Omental fat pad (tissue), 4 donors: Measurements from ENCODE around the gene FASTKD1. TPM values are rescaled to one million over a fixed set of nuclear protein-coding genes. Genes with fewer than 3 reads are reported as not detected.
"Not testable (repeated sequence)": the region's sequence is repeated elsewhere in the genome, so short reads cannot be mapped to it uniquely, and the experiment has no call there.

Experiments used
- ATAC-seq: fragments of 150-250 bp; one replicate; pipeline ENCODE4 v1.9.1; 2016; ENCODE audit warnings: mild to moderate bottlenecking, moderate library complexity; ENCODE audit not compliant: low FRiP score
- DNase-seq: peaks from one replicate; pipeline ENCODE4 v3.0.0-alpha.2; 2019; ENCODE audit warnings: low spot score
- CTCF ChIP-seq, 3 donors: fragments of 450-650 bp; IDR thresholded peaks; one replicate each; pipeline ENCODE4 v1.5.1; 2016 to 2017; ENCODE audit warnings: antibody characterized with exemption in 3 of 3, mild to moderate bottlenecking in 3 of 3, moderate library complexity in 2 of 3
- total RNA-seq, 4 donors: library from RNA; depleted of rRNA; stranded (reverse); fragments of >200 nt; gene quantifications; one replicate each; pipeline ENCODE4 v1.1.0, GENCODE V29; 2016

The FASTKD1 gene
- total RNA-seq, 4 donors from 2014 or later: 11.7 to 23.1 (median 16.9) TPM

- ATAC-seq: no peak
These were observed 8.0 kb downstream of the FASTKD1 start for GRCh38 chr2:169565686-169566085.

GRCh38 chr2:169562519-169562918 lies 11.1 kb downstream of the FASTKD1 start:
- no peak for ATAC-seq
- DNase-seq: no peak
- TF ChIP-seq CTCF (IDR thresholded peaks at IDR 0.05): no peak

More at GRCh38 chr2:169565686-169566085, 8.0 kb downstream of the FASTKD1 start:
- no peak for DNase-seq
- no peak for TF ChIP-seq CTCF (IDR thresholded peaks at IDR 0.05)

GRCh38 chr2:169562084-169562483 lies 11.6 kb downstream of the FASTKD1 start:
- DNase-seq, ATAC-seq: not testable (repeated sequence)

- TF ChIP-seq CTCF (IDR thresholded peaks at IDR 0.05): no peak
- no peak for DNase-seq
- no peak for ATAC-seq
These were observed 12.3 kb downstream of the FASTKD1 start for GRCh38 chr2:169561364-169561763.

- DNase-seq (no peak), ATAC-seq (no peak)
- TF ChIP-seq CTCF (IDR thresholded peaks at IDR 0.05): no peak
These were observed 26.9 kb downstream of the FASTKD1 start for GRCh38 chr2:169546756-169547155.

- TF ChIP-seq CTCF (IDR thresholded peaks at IDR 0.05): no peak
- ATAC-seq: no peak
These were observed 31.2 kb downstream of the FASTKD1 start for GRCh38 chr2:169542433-169542832.

GRCh38 chr2:169540146-169540545 lies 33.5 kb downstream of the FASTKD1 start:
- no peak for TF ChIP-seq CTCF (IDR thresholded peaks at IDR 0.05)
- DNase-seq: no peak
- no peak for ATAC-seq

More at GRCh38 chr2:169542433-169542832, 31.2 kb downstream of the FASTKD1 start:
- no peak for DNase-seq

- ATAC-seq, DNase-seq: not testable (repeated sequence)
These were observed 34.2 kb downstream of the FASTKD1 start for GRCh38 chr2:169539460-169539859.
